CD1c-positive myeloid dendritic cell (primary cell): ENCODE data around the gene ADORA1.

Experiments used
- DNase-seq: peaks from one replicate; pipeline ENCODE4 v3.0.0-alpha.2; 2016; ENCODE audit errors: extremely low spot score

The ADORA1 gene

DNA sequence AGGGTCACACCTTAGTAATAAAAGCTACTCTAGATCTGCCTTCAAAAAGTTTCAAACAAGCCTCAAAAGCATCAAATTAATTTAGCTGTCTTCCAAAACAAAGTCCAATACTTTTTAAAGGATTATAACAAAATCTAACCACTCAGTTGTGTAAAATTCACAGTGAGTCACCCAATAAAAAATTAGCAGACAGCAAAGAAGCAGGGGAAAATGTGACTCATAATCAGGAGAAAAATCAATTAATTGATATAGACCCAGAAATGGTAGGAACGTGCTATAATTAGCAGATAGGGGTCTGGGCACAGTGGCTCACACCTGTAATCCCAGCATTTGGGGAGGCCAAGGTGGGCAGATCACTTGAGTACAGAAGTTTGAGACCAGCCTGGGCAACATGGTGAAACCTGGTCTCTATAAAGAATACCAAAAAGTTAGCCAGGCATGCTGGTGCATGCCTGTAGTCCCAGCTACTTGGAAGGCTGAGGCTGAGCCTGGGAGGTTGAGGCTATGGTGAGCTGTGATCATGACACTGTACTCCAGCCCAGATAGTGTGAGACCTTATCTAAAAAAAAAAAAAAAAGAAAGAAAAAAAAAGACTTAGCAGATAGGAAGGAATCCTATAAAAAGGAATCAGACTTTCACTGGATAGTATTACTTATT, 33.6 kb upstream of the ADORA1 start:
- DNase-seq: no peak

DNA sequence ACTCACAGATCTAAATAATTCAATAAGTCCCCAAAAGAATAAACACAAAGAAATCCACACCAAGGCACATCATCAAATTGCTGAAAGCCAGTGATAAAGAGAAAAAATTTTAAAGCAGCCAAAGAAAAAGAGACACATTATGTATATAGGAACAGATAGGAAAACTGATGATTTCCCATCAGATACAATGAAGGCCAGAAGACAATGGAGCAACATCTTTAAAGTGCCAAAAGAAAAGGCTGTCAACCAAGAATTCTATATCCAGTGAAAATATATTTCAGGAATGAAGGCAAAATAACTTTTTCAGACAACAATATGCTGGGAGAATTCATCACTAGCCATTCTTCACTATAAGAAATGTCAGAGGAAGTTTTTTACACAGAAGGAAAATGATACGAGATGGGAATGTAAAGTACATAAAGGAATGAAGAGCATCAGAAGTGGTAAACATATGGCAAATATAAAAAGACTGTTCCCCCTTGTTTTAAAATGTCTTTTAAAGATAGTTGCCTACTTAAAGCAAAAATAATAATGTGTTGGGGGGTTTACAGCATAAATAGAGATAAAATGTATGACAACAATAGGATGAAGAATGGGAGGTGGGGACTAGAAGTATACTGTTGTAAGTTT, 32.4 kb upstream of the ADORA1 start:
- DNase-seq: no peak

DNA sequence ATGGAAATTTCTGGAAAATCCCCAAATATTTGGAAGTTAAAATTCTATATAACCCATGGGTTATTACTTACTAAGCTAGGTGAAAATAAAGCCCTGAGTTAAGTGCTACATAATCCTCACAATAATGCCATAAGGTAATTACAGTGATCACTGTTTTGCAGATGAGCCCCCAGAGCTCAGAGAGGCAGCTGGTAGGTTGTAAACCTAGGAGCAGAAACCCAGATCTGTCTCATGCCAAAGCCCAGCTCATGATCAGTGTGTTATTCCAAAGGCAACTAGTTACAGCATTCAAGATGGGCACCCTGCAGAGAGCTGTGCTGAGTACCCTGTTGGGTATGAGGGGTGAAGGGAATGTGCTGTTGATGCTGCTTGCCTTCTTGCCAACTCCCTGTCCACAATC, 31.0 kb upstream of the ADORA1 start:
- DNase-seq: no peak

DNA sequence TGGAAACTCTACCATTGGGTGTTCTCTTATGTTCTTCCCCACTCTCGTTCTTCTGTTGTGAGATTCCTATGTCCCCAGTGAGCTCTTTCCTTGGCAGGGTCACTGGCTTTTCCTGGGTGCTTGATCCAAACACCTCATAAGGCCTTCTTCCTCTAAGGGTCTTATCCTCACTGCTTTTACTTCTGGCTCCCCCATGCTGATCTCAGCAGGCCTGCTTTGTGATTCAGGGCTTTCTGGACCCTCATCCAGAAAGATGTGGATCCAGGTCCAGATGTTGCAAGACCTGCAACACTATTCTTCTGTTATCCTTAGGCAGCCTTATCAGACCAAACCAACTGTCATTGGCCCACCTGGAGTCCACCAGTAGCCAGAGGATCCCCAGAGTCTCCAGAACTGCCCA, 30.5 kb upstream of the ADORA1 start:
- no peak for DNase-seq

DNA sequence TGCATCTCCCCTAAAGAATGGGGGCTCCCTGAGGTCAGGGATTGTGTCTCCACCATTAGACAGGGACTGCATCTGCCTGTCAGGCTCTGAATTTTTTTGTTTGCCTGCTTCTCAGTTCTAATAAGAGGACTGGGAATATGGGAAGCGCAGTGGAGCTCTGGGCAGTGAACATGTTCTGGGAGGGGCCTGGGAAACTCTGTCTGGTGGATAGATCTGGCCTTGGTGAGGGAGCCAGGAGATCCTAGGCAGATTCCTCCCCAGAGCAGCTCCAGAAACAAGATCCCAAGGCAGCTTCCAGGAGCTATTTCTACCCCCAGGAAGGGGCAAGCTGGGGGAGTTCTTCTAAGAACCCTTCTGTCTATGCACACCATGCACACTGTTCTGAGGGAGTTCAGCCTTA, 29.1 kb upstream of the ADORA1 start:
- DNase-seq: no peak

DNA sequence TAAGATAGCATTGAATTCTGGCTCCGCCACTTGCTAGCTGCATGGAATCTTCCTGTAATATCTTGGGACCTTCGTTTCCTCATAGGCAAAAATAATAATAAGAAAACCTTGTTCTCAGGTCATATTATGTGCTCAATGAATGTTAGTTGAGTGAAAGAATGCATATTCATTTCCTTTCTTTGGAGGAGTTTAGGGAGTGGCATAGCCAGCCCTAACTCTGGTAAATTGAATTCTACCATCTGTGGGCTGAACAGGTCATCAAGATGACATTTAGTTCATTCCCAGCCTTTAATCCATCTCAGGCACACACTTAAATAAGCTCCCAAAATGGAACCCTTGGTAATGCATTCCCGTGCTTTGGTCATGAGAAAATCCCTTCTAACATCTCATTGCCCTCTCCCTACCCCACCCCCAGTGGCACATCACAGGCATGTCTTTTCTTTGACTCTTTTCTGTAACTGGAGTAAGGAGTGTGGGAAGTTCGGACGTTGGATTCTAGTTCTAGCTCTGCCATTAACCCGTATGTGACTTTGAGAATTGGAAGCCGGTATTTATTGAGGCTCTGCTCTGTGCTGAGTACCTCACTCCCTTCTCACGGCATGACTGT, 28.5 kb upstream of the ADORA1 start:
- DNase-seq: no peak

DNA sequence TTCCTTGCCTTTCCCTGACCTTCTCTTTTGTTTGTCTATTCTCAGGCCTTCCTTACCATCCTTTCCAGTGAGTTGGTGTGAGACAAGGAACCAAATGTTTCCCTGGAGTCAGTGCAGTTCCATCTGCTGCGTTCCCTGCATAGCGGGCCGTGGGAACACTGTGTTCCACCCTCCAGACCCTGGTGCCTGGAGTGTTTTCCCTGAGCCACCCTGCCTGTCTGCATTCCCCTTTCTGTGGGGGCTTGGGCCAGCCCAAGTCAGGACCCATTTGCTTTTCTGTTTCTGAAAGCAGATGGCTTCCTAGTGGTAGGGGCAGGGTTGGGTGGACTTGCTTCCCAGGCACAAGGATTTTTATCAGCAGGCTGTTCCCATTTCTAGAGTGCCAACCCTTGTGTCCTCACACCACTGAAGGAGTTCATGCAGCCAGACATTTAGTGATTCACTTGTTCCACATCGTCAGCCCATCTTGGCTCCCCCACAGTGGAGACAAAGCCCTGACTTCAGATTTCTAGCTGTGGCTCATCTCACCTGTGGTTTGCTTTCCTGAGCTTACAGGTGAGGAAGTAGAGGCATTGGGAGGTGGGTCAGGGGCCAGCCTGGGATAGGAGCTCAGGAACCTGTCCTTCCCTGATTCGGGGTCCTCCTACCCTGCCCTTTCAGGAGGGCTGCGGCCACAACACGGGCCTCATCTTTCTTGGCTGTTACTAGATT, 27.6 kb upstream of the ADORA1 start:
- no peak for DNase-seq

DNA sequence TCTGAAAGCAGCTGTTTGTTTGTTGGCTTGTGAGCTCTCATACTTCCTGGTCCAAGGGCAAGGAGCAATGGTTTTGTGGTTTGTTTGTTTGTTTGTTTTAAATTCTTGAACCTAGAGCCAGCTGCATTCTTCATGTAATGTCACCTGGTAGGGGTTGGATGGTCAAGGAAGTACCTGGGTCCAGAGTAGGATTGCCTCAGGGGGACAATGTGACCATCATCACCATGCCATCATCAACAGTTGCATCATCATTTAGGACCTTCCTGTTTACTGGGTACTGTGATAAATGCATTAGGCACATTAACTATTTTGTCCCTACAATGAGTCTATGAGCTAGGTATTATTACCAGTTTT, 27.0 kb upstream of the ADORA1 start:
- DNase-seq: peak; percentile 28

DNA sequence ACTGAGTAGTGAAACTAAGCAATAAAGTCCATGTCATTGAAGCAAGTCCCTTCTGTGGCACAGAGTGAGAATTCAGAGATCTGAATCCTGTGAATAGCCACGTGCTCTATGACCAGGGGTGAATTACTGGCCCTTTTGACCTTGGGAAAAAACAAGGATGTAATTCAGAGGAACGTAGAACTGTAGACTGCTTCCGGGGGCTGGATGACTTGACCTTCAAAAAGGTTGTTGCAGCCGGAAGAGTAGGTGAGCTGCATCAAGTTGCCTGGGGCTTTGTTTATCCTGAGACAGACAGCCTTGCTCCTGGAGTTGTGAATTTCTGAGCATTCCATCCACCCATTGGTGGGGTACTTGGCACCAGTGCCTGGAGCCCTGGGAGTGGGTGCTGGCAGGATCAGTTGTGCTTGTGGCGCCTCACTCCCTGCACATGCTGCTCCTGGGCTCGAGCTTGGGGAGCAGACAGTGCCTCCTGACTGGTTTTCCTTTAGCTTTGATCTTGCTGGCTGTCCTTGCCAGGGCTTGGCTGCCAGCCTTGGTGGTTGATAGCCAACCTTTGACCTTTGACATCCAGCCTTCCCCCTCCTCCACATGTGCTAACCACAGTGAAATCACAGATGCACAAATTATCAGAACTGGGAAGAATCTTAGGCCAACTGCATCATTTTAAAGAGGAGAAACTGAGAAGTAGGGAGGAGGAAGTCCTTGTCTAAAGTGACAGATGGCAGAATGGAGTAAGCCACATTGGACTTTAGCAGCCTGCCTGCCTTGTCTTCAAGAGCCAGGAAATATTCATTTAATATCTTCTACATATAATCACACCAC, 25.5 kb upstream of the ADORA1 start:
- DNase-seq: peak; percentile 35

DNA sequence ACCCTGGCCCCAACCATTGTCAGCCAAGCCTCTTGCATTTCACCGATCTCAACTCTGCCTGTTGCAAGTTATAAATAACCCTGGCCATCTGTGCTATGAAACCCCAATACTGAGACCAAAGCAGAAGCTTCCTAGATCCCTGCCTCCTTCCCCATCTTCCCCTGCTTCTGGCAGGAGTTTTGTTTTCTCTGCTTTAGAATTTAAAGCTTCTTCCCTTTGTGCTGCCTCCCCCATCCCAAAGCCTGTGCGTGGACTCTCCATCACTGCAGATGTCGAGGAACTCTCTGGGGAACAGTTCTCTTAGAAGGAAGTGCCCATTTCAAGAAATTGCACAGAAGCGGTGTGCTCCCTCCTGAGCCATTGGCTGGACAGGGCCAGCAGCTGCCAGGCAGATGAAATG, 24.3 kb upstream of the ADORA1 start:
- DNase-seq: no peak

DNA sequence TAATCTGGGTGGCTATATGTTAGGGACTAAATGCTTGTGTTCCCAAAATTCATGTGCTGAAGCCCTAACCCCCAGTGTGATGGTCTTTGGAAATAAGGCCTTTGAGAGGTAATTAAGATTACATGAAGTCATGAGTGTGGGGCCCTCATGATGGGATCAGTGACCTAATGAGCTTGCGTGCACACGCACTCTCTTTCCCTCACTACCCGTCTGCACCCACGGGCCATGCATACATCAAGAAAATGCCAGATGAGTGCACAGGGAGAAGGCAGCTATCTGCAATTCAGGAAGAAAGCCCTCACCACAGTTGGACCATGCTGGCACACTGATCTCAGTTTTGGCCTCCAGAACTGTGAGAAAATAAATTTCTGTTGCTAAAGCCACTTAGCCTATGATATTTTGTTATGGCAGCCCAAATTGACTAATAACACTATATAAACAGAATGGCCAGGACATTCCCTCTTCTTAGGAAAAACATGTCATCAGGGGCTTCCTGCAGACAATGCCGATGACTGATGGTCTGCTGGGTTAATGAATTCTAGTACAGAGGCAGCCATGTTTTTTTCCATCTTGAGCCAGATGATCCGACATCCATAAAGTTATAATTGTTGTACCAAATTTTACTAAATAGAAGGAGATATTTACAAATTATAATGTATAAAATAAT, 23.6 kb upstream of the ADORA1 start:
- DNase-seq: no peak

DNA sequence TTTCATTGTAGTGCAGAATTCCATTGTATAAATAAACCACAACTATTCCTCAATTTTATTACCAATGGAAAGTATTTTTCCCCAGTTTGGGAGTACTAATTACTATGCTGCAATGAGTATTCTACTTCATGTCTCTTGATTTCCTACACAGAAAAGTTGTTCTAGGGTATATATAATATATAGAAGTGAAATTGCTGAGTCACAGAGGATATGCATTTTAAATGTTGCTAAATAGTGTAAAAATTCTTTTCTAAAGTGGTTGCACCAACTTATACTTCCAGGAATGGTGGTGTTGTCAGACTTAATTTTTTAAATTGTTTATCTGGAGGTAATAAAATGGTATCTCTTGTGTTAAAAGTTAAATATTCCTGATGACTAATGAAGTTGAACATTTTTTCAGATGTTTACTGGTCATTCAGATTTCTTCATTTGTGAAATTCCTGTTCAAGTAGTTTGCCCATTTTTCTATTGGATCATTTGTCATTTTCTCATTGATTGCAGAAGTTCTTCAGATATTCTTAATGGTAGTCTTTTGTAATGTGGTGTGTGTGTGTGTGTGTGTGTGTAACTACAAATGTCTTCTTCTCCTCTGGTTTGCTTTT, 22.6 kb upstream of the ADORA1 start:
- DNase-seq: no peak

DNA sequence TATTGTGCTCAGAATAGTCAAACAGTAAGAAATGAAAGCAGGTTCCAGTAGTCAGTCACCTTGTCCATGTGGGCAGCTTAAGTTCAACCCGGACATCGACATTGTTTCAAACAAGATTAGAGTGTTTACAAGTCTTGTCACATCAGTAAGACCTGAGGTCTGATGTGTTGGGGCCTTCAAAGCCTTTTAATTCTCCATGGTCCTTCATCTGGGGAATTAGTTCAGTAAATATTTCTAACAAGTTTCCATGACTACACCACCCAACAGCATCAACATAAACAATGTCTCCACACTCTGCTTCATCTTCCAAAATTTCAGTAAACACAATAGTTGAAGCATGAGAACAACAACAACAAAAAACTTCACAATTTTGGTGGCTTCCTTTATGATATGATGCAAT, 15.1 kb upstream of the ADORA1 start:
- no peak for DNase-seq

DNA sequence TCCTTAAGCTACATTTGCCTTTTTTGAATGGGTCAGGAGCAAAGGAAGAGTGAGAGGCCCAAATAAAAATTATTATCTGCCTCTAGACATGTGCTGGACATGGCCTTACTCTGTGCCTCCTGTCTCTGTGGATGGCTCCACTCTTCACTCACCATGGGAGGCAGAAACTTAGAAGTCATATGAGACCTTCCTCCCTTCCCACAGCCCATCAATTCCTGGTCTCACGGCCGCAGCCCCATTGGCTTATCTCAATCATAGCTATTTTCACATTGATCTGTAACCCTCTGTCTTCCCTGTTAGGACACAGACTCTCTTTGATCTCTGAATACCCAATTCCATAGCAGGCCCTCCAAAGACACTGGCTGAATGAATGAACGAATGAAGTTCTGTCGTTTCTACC, 14.2 kb upstream of the ADORA1 start:
- no peak for DNase-seq

DNA sequence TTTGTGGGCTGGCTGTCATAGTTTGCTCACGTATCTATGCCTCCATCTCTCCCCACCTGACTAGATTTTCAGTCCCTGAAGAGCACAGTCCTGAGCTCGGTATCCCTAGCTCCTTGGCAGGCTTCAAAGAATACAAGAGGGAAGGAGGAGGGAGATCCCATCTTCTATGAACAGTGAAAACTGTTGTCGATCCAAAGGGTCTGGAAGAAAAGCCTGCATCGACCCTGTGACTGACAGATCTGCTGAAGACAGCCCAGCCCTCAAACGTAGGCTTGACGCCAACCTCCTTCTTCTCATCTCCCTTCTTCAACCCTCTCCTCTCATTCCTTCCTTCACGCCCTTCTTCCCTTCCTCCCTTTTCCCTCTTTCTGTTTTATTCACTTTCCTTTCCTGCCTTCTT, 13.3 kb upstream of the ADORA1 start:
- no peak for DNase-seq

DNA sequence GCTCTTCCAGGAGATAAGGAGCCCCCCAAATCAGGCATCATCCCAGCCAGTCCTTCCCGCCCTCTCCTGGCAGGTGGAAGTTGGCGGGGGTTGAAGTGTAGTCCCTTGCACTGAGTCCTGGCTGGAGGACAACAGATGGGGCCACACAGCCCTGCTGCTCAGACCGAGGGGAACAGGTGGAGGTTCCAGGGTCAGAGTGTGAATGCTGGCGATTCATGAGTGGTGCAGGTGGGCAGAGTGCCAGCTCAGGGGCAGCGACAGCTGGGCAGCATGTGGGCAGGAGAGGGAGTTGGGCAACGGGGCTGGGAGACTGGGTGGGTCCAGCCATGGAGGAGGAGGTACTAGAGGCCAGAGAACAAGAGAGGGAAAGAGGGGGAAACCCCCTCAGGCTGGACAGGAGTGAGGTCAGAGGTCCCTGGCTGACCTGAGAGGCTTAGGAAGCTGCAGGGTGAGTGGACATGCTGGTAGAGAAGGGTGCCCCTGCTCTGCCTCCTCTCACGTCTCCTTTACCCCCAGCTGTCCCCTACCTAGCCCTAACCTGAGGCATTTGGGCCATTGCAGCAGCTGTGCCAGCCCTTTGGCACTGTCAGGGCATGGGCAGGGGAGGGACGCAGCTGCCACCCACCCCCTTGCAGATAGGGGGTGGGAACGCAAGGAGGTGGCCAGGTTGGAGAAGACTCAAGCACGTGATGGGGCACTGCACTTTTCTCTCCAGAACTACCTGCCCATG, 11.3 kb upstream of the ADORA1 start:
- DNase-seq: no peak

DNA sequence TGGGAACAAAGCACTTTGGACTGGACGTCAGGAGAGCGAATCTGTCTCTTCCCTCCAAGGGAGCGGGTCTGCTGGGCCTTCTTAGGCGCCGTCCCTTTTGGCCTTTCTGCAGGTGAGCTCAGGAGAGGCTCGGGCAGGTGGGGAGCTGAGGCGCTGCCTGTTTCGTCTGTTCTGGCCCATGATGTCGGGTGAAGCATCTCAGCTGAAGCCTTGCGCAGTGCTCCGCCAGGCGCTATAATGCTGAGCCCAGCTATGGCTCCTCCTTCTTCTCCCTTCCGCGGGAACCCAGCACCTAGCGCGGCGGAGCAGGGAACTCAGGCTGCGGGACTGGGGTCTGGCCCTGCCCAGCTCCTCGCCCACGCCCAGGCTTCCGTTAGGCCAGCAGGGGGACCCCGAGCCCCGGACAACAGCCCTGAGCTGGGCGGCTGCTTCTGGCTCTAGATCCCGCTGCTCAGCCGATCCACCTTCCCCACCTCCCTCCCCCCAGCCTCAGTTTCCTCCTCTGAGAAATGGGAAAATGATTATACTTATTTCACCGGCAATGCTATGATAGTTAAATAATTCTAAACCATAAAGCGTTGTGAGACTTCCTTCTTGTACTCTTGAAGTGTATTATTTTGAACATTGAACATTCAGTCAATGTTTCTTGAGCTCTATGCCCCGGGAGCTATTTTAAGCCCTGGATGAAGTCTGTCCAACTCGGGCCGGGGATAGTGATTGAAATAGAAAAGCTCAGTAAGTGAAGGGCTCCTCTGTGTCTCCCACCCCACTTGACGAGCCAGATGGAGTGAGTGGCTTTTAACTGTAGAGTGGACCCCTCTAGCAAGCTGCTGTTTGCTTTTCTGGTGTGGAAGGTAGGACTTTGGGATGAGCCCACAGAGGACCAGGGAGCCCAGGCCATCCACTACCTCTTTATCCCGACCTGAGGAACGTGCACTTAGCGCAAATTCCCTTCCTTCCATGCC, 9.6 kb upstream of the ADORA1 start:
- peak; percentile 85 for DNase-seq

DNA sequence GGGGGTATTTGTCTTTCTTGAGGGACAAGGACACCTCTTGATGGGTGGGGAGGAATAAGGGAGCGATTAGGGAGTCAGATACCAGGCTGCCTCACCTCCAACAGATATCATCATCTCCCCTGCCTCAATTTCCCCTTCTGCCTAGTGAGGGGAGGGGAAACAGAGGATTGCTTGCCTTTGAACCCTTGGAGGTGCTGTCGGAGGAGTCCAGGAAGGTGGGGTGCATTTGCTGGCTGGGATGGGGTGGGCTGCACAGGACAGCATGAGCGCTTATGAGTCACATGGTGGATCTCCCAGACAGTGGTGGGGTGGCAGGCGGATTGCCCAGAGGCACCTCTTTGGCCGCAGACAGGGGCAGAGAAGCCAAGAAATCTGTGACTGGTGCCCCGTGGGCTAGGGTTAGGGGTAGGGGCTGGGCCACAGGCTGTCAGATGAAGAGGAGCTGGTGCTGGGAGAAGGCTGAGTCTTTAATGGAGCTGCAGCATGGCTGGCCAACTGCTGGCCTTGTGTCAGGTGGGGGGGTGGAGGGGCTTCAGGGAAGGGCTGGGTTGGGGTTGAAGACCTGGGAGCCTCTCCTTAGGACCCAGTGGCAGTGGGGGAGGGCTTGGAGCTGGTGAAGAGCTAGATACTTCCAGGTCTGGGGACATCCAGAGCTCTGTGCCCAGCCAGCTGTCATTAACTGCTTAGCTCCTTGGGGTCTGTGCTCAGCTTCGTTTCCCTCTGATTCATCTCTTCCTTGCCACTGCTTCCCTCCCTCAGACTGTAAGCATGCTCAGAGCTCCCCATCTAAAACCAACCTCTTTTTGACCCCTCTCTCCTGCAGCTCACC, 7.0 kb upstream of the ADORA1 start:
- no peak for DNase-seq
